Measurements from ENCODE around the gene CACNA1C.

CACNA1C gene

GRCh38 chr12:2258025-2258424 is 205.2 kb downstream of the CACNA1C start:
- H3K27me3 ChIP-seq (ENCODE audit: control insufficient read depth in 2 of 2, insufficient read depth in 2 of 2, low read length in 2 of 2), result no peaks in the 10 kb centered on the region
- H3K4me1 ChIP-seq (ENCODE audit: control insufficient read depth in 2 of 2, insufficient read depth in 2 of 2, low read length in 2 of 2), result no peaks in the 10 kb centered on the region
- H3K36me3 ChIP-seq (ENCODE audit: control insufficient read depth in 2 of 2, insufficient read depth in 2 of 2, low read length in 2 of 2), result no peaks in the 10 kb centered on the region
- no peak overlapping the region for H3K4me3 ChIP-seq (ENCODE audit: low read length in 2 of 2)
- H3K27ac ChIP-seq (ENCODE audit: low read depth in 2 of 2, low read length in 2 of 2), result no peak overlapping the region
- no peak overlapping the region for H3K9ac ChIP-seq (ENCODE audit: low read depth in 1 of 2, low read length in 2 of 2)
- H3K9me3 ChIP-seq (ENCODE audit: control insufficient read depth in 2 of 2, low read length in 2 of 2), result no peaks in the 10 kb centered on the region

GRCh38 chr12:2259369-2259768 is 206.6 kb downstream of the CACNA1C start:
- H3K27ac ChIP-seq (ENCODE audit: low read depth in 2 of 2, low read length in 2 of 2), result no peak overlapping the region
- no peaks in the 10 kb centered on the region for H3K27me3 ChIP-seq (ENCODE audit: control insufficient read depth in 2 of 2, insufficient read depth in 2 of 2, low read length in 2 of 2)
- no peak overlapping the region for H3K4me3 ChIP-seq (ENCODE audit: low read length in 2 of 2)
- H3K4me1 ChIP-seq (ENCODE audit: control insufficient read depth in 2 of 2, insufficient read depth in 2 of 2, low read length in 2 of 2), result no peaks in the 10 kb centered on the region
- no peaks in the 10 kb centered on the region for H3K9me3 ChIP-seq (ENCODE audit: control insufficient read depth in 2 of 2, low read length in 2 of 2)
- no peak overlapping the region for H3K9ac ChIP-seq (ENCODE audit: low read depth in 1 of 2, low read length in 2 of 2)
- no peaks in the 10 kb centered on the region for H3K36me3 ChIP-seq (ENCODE audit: control insufficient read depth in 2 of 2, insufficient read depth in 2 of 2, low read length in 2 of 2)

DNA sequence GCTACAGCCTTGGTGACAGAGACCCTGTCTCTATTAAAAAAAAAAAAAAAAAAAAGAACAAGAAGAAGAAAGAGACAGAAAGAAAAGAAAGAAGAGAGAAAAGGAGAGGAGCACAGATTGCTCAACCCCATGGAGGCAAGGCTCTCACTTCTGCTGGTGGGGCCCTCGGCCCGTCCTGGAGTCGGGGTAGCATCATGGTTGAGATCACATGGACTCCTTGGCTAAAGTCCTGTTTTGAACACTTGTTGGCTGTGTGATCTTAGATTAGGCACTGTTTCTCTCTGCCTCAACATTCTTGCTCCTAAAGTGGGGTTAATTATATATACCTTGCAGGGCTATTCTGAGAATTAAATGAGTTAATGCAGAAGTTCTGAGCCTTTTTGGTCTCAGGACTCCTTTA is 207.7 kb downstream of the CACNA1C start:
- Histone ChIP-seq H3K27me3 (ENCODE audit: control insufficient read depth in 2 of 2, insufficient read depth in 2 of 2, low read length in 2 of 2) (no peaks in the 10 kb centered on the region), H3K4me3 (ENCODE audit: low read length in 2 of 2) (no peak overlapping the region), H3K27ac (ENCODE audit: low read depth in 2 of 2, low read length in 2 of 2) (no peak overlapping the region), H3K4me1 (ENCODE audit: control insufficient read depth in 2 of 2, insufficient read depth in 2 of 2, low read length in 2 of 2) (no peaks in the 10 kb centered on the region), H3K9me3 (ENCODE audit: control insufficient read depth in 2 of 2, low read length in 2 of 2) (no peaks in the 10 kb centered on the region), H3K9ac (ENCODE audit: low read depth in 1 of 2, low read length in 2 of 2) (no peak overlapping the region), H3K36me3 (ENCODE audit: control insufficient read depth in 2 of 2, insufficient read depth in 2 of 2, low read length in 2 of 2) (no peaks in the 10 kb centered on the region)

- no peaks in the 10 kb centered on the region for H3K9me3 ChIP-seq (ENCODE audit: control insufficient read depth in 2 of 2, low read length in 2 of 2)
- no peak overlapping the region for H3K27ac ChIP-seq (ENCODE audit: low read depth in 2 of 2, low read length in 2 of 2)
- H3K4me1 ChIP-seq (ENCODE audit: control insufficient read depth in 2 of 2, insufficient read depth in 2 of 2, low read length in 2 of 2), result peaks cover 0 to 5% of the 10 kb centered on the region in 2 donors
- no peaks in the 10 kb centered on the region for H3K36me3 ChIP-seq (ENCODE audit: control insufficient read depth in 2 of 2, insufficient read depth in 2 of 2, low read length in 2 of 2)
- H3K27me3 ChIP-seq (ENCODE audit: control insufficient read depth in 2 of 2, insufficient read depth in 2 of 2, low read length in 2 of 2), result no peaks in the 10 kb centered on the region
- no peak overlapping the region for H3K9ac ChIP-seq (ENCODE audit: low read depth in 1 of 2, low read length in 2 of 2)
- H3K4me3 ChIP-seq (ENCODE audit: low read length in 2 of 2), result no peak overlapping the region
Observed at GRCh38 chr12:2261708-2262107, 208.9 kb downstream of the CACNA1C start.

DNA sequence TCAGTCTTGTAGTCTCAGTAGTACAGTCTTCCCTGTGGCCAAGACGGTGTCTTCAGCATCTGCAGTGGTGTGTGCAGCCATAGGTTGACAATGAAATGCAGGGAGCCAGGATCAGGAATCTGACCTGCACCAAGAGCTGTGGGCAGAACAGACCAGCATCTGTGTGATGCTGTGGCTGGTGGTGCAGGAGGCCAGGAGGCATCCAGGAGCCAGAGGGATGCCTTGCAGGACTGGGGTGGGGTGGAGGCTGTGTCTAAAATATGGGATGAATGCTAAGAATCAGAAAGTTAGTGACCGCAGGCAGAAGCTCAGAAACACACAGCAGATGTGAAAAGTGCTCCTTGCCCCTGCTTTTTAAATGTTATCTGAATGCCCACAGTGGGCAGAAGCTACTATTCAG is 209.7 kb downstream of the CACNA1C start:
- H3K27me3 ChIP-seq (ENCODE audit: control insufficient read depth in 2 of 2, insufficient read depth in 2 of 2, low read length in 2 of 2), result no peaks in the 10 kb centered on the region
- no peaks in the 10 kb centered on the region for H3K9me3 ChIP-seq (ENCODE audit: control insufficient read depth in 2 of 2, low read length in 2 of 2)
- no peak overlapping the region for H3K4me3 ChIP-seq (ENCODE audit: low read length in 2 of 2)
- no peaks in the 10 kb centered on the region for H3K36me3 ChIP-seq (ENCODE audit: control insufficient read depth in 2 of 2, insufficient read depth in 2 of 2, low read length in 2 of 2)
- no peak overlapping the region for H3K27ac ChIP-seq (ENCODE audit: low read depth in 2 of 2, low read length in 2 of 2)
- H3K9ac ChIP-seq (ENCODE audit: low read depth in 1 of 2, low read length in 2 of 2), result no peak overlapping the region
- H3K4me1 ChIP-seq (ENCODE audit: control insufficient read depth in 2 of 2, insufficient read depth in 2 of 2, low read length in 2 of 2), result peaks cover 0 to 11% of the 10 kb centered on the region in 2 donors

- Histone ChIP-seq H3K27ac (ENCODE audit: low read depth in 2 of 2, low read length in 2 of 2) (no peak overlapping the region), H3K9me3 (ENCODE audit: control insufficient read depth in 2 of 2, low read length in 2 of 2) (no peaks in the 10 kb centered on the region), H3K27me3 (ENCODE audit: control insufficient read depth in 2 of 2, insufficient read depth in 2 of 2, low read length in 2 of 2) (no peaks in the 10 kb centered on the region), H3K9ac (ENCODE audit: low read depth in 1 of 2, low read length in 2 of 2) (no peak overlapping the region), H3K36me3 (ENCODE audit: control insufficient read depth in 2 of 2, insufficient read depth in 2 of 2, low read length in 2 of 2) (no peaks in the 10 kb centered on the region), H3K4me3 (ENCODE audit: low read length in 2 of 2) (no peak overlapping the region), H3K4me1 (ENCODE audit: control insufficient read depth in 2 of 2, insufficient read depth in 2 of 2, low read length in 2 of 2) (peaks cover 4 to 20% of the 10 kb centered on the region in 2 donors)
Observed at GRCh38 chr12:2263901-2264300, 211.1 kb downstream of the CACNA1C start.

DNA sequence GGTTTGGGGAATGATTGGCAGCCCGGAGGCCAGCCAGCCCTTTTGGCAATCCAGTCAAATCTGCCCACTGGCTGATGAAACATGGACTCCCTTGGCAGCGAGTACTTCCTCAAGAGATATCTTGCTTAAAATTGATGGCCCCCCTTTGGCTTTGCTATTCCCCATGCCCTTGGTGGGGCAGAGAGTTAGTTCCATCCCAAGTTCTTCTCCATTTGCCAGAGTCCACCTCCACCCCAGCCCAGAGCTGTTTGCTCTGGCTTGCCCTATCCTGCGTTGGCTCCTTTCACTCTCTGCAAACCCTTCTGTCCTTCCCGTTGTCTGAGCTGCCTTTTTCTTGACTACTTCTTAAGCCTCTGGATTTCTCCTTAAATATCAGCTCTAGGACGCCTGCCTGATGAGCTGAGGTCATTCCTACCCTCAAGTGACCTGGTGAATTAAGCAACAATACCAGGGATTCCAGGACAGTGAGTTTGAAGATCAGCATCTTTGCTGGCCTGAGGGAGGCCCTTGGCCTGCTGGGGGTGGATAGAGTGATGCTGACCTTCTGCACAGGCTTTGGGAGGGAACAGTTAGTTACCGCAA is 212.0 kb downstream of the CACNA1C start:
- Histone ChIP-seq H3K36me3 (ENCODE audit: control insufficient read depth in 2 of 2, insufficient read depth in 2 of 2, low read length in 2 of 2) (no peaks in the 10 kb centered on the region), H3K9ac (ENCODE audit: low read depth in 1 of 2, low read length in 2 of 2) (no peak overlapping the region), H3K27ac (ENCODE audit: low read depth in 2 of 2, low read length in 2 of 2) (peak overlapping the region in 1 of 2 donors; percentile 5), H3K4me1 (ENCODE audit: control insufficient read depth in 2 of 2, insufficient read depth in 2 of 2, low read length in 2 of 2) (peaks cover 4 to 23% of the 10 kb centered on the region in 2 donors), H3K4me3 (ENCODE audit: low read length in 2 of 2) (no peak overlapping the region), H3K27me3 (ENCODE audit: control insufficient read depth in 2 of 2, insufficient read depth in 2 of 2, low read length in 2 of 2) (no peaks in the 10 kb centered on the region), H3K9me3 (ENCODE audit: control insufficient read depth in 2 of 2, low read length in 2 of 2) (no peaks in the 10 kb centered on the region)

DNA sequence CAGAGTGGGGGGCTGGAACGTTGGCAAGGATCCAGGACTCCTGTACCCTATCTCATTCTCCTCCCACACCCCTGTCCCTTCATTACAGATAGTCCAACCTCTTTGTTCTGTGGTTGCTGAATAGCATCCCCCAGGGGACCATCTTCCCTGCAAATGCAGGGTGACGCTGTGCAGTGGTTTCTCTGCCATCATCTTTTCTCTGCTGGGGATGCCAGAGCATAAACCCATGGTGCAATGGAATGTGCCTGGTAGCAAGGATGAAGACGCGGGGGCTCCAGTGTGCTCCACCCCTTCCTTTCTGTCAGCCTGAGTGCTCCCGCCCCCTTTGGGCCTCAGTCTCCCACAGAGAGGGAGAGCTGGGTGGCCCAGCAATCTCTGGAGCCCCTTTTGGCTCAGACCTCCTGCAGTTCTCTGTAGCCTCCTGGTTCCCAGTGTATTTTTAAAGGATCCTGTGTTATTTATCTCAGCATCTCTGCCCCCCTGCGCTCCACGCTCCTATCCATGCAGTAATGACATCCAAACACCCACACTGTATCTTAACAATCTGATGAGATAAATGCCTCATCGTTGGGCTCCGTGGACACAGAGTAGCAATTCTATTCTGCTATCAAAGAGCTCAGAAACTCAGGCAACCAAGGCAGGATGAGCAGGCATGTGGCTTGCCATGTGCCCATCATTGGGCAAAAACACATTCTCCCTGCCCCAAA is 212.8 kb downstream of the CACNA1C start:
- no peak overlapping the region for H3K27ac ChIP-seq (ENCODE audit: low read depth in 2 of 2, low read length in 2 of 2)
- no peaks in the 10 kb centered on the region for H3K36me3 ChIP-seq (ENCODE audit: control insufficient read depth in 2 of 2, insufficient read depth in 2 of 2, low read length in 2 of 2)
- H3K9ac ChIP-seq (ENCODE audit: low read depth in 1 of 2, low read length in 2 of 2), result no peak overlapping the region
- H3K4me3 ChIP-seq (ENCODE audit: low read length in 2 of 2), result no peak overlapping the region
- peaks cover 4 to 23% of the 10 kb centered on the region in 2 donors for H3K4me1 ChIP-seq (ENCODE audit: control insufficient read depth in 2 of 2, insufficient read depth in 2 of 2, low read length in 2 of 2)
- no peaks in the 10 kb centered on the region for H3K9me3 ChIP-seq (ENCODE audit: control insufficient read depth in 2 of 2, low read length in 2 of 2)
- H3K27me3 ChIP-seq (ENCODE audit: control insufficient read depth in 2 of 2, insufficient read depth in 2 of 2, low read length in 2 of 2), result no peaks in the 10 kb centered on the region

DNA sequence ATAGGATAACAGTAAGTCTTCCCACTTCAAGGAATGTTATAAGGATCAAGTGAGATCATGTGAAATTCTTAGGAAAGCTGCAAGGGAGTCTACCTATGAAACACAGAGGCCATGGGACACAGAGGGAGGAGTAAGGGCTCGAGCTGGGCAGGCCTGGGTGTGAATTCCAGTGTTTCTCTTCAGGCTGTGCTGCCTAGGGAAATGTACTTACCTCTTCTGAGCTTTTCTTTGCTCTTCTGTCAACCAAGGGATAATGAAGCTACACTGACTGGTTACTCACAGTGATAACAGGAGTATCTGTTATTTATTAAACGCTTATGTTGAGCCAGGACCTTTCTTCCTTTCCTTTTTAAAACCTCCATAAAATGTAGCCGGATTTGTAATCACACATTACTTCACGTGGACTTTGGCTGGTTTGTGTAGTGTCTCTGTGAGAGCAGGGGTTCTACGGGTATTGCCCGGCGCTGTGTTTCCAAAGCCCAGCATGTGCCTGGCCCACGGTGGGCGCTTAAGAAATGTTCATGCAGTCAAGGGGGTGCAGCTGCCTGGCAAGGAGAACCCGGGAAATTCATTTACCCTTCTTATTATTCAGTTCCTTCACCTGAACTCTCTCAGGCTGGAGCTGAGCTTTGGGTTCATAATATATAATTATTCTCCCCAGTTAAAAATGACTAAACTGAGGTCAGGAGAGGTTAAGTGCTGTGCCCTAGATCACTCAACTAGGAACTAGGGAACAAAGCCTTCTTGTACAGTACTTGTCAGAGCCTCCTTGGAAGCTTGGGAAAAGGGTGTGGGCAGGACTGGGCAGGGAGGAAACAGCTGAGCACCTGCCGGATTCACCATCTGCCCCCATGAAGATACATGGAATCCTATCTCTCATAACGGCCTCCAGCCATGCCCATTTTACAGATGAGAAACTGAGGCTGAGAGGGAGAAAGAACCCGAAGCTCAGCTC is 214.2 kb downstream of the CACNA1C start:
- Histone ChIP-seq H3K4me3 (ENCODE audit: low read length in 2 of 2) (peak overlapping the region in 1 of 2 donors; percentile 21), H3K4me1 (ENCODE audit: control insufficient read depth in 2 of 2, insufficient read depth in 2 of 2, low read length in 2 of 2) (peaks cover 4 to 23% of the 10 kb centered on the region in 2 donors), H3K36me3 (ENCODE audit: control insufficient read depth in 2 of 2, insufficient read depth in 2 of 2, low read length in 2 of 2) (no peaks in the 10 kb centered on the region), H3K9ac (ENCODE audit: low read depth in 1 of 2, low read length in 2 of 2) (no peak overlapping the region), H3K9me3 (ENCODE audit: control insufficient read depth in 2 of 2, low read length in 2 of 2) (no peaks in the 10 kb centered on the region), H3K27ac (ENCODE audit: low read depth in 2 of 2, low read length in 2 of 2) (peak overlapping the region; percentile 1 to 45), H3K27me3 (ENCODE audit: control insufficient read depth in 2 of 2, insufficient read depth in 2 of 2, low read length in 2 of 2) (no peaks in the 10 kb centered on the region)
